Ovary (tissue), 9 donors: Measurements from ENCODE around the gene ARR3. TPM values are rescaled to one million over a fixed set of nuclear protein-coding genes. Genes with fewer than 3 reads are reported as not detected.

Source experiments
- DNase-seq, 5 donors: peaks; one replicate each; pipeline ENCODE4 v3.0.0-alpha.2; 2019 to 2020
- H3K27ac ChIP-seq, 2 donors: fragments of 200-600 bp; one replicate each; pipeline versions ENCODE4 v1.5.1 to v1.8.0; 2019 to 2022
- H3K27me3 ChIP-seq: fragments of 200-600 bp; one replicate; pipeline ENCODE4 v1.8.0; 2022
- H3K36me3 ChIP-seq: fragments of 200-600 bp; sonication (generic); one replicate; pipeline ENCODE4 v1.5.1; 2019
- H3K4me1 ChIP-seq: one replicate; pipeline ENCODE4 v1.8.1; 2013; ENCODE audit warnings: mild to moderate bottlenecking, moderate library complexity; ENCODE audit not compliant: insufficient read depth
- H3K4me3 ChIP-seq: fragments of 200-600 bp; sonication (generic); one replicate; pipeline ENCODE4 v1.5.1; 2017
- H3K9me3 ChIP-seq, 2 donors: fragments of 200-600 bp in 1 of 2; sonication (generic) in 1 of 2; one replicate each; pipeline versions ENCODE4 v1.5.1 to v1.8.1; 2013 to 2019; ENCODE audit warnings: mild to moderate bottlenecking in 1 of 2, moderate library complexity in 1 of 2
- EP300 ChIP-seq: sonication (generic); formaldehyde crosslinking; IDR thresholded peaks from one replicate; pipeline ENCODE4 v1.6.1; 2017; ENCODE audit warnings: antibody characterized with exemption
- POLR2A ChIP-seq: fragments of 450-650 bp; IDR thresholded peaks from one replicate; pipeline ENCODE4 v1.6.1; 2017; ENCODE audit warnings: antibody characterized with exemption, mild to moderate bottlenecking, moderate library complexity
- WGBS, 3 donors: extraction: QIAGEN DNeasy Blood & Tissue Kit in 1 of 3; methylation state at CpG; one replicate each; pipeline versions ENCODE4 v1.1.5 to v1.1.7; 2013 to 2017; 5-methylcytosine and 5-hydroxymethylcytosine counted together
- intact Hi-C, 4 donors: fragments of 100-400 bp; cut with DNase I; formaldehyde crosslinking; loops; one replicate each; pipeline versions ENCODE4 v1.11.0 to v1.15.1; 2022 to 2023
- polyA plus RNA-seq, 2 donors: library from polyadenylated mRNA; stranded (reverse); fragments of 200-250 nt in 1 of 2; fragments of 350-450 nt in 1 of 2; fragmentation: Illumina TruSeq in 1 of 2; extraction: RNeasy Lipid Tissue Mini Kit (QIAGEN cat#74804) in 1 of 2; gene quantifications; one replicate each; pipeline ENCODE4 v1.2.3, GENCODE V29; 2013 to 2014
- total RNA-seq, 7 donors: library from RNA; depleted of rRNA in 2 of 7; stranded (reverse); fragments of >200 nt in 2 of 7; fragmentation: NEBNext Ultra II Directional in 3 of 7; extraction: Animal tissue kit (Norgen Biotek cat#: 25700) in 3 of 7; gene quantifications; one replicate each; pipeline versions ENCODE4 v1.1.0 to v1.2.4, GENCODE V29; 2016 to 2023
- TF ChIP-seq, protein P1 (sequence below), 3 donors: fragments of 450-650 bp in 2 of 3; fragments of 200-600 bp in 1 of 3; IDR thresholded peaks; one replicate each; pipeline versions ENCODE4 v1.5.1 to v1.8.0; 2016 to 2022; ENCODE audit warnings: antibody characterized with exemption in 3 of 3, mild to moderate bottlenecking in 1 of 3
- donor health status: DM: no; HTN: no; CAD: no; lungs with moderate emphysema.
- donor health status: DM: no; HTN: no; CAD: no.
- donor health status: Bipolar disorder and iron deficiency.
- donor health status: DM: yes; HTN: yes; CAD: no.
- donor health status: DM: no; HTN: no; CAD: no.
- donor health status: DM: yes; HTN: yes; CAD: no.

The ARR3 gene
- total and polyA plus RNA-seq, 9 donors: not detected

DNA sequence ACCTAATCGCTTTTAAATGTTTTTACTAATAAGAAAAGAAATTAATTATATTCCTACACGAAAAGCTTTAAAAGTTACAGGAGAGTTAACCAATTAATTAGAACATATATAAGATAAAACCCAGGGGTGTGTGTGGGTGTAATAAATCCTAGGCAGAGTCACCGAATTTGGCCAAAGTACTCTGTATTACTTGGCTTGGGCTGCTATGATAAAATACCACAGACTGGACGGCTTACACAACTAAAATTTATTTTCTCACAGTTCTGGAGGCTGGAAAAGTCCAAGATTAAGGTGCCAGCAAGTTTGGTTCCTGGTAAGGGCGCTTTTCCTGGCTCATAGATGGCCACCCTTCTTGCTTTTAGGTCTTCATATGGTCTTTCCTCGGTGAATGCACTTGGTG is 23.3 kb upstream of the ARR3 start:
- no peak for DNase-seq
- no peak overlapping the region for H3K27ac ChIP-seq
- peaks cover 2% of the 10 kb centered on the region for H3K36me3 ChIP-seq
- intact Hi-C loops: no loop called here
- TF ChIP-seq, protein P1, sequence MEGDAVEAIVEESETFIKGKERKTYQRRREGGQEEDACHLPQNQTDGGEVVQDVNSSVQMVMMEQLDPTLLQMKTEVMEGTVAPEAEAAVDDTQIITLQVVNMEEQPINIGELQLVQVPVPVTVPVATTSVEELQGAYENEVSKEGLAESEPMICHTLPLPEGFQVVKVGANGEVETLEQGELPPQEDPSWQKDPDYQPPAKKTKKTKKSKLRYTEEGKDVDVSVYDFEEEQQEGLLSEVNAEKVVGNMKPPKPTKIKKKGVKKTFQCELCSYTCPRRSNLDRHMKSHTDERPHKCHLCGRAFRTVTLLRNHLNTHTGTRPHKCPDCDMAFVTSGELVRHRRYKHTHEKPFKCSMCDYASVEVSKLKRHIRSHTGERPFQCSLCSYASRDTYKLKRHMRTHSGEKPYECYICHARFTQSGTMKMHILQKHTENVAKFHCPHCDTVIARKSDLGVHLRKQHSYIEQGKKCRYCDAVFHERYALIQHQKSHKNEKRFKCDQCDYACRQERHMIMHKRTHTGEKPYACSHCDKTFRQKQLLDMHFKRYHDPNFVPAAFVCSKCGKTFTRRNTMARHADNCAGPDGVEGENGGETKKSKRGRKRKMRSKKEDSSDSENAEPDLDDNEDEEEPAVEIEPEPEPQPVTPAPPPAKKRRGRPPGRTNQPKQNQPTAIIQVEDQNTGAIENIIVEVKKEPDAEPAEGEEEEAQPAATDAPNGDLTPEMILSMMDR (IDR thresholded peaks at IDR 0.05): no peak
- TF ChIP-seq POLR2A (no peak), EP300 (no peak)
- H3K27me3 ChIP-seq: no peaks in the 10 kb centered on the region
- WGBS, 3 donors: 45 to 49% (median 47%) methylated on average over 6 of the region's 6 CpGs
- no peak overlapping the region for H3K4me3 ChIP-seq
- no peaks in the 10 kb centered on the region for H3K4me1 ChIP-seq
- H3K9me3 ChIP-seq: no peaks in the 10 kb centered on the region

DNA sequence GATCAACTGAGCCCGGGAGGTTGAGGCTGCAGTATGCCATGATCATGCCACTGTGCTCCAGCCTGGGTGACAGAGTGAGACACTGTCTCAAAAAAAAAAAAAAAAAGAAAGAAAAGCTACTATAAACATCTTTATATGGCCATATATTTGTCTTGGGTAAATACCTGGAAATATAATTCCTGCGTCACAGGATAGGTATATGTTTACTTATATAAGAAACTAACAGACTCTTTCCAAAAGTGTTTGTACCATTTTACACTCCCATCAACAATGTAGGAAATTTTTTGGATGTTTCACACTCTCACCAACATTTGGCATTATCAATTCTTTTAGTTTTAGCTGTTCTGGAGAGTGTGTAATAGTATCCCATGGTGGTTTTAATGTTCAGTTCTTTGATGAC is 20.9 kb upstream of the ARR3 start:
- Histone ChIP-seq H3K9me3 (no peaks in the 10 kb centered on the region), H3K4me3 (no peak overlapping the region), H3K4me1 (no peaks in the 10 kb centered on the region), H3K36me3 (peaks cover 2% of the 10 kb centered on the region), H3K27ac (no peak overlapping the region), H3K27me3 (no peaks in the 10 kb centered on the region)
- WGBS, 3 donors: 76 to 90% (median 90%) methylated on average over 2 of the region's 2 CpGs
- intact Hi-C loops: no loop called here
- TF ChIP-seq POLR2A (no peak), EP300 (no peak)
- TF ChIP-seq, protein P1 (IDR thresholded peaks at IDR 0.05): no peak
- no peak for DNase-seq

DNA sequence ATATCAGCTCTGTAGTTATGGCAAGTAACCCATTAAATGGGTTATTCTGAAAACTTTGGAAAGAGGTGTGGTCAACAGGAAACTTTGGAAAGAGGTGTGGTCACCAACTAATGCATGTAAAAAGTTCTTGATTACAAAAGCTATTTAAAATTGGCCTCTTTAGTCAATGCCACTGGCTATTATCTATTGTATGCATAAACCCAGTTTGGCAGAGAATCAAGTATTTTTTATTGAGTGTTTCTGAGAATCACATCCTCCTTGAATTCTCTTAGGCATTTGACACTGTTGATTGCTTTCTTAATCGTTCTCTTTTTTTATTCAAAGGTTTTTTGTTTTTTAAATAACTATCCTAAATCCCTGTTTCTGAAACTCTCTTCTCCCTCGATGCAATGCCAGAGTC is 15.6 kb upstream of the ARR3 start:
- Histone ChIP-seq H3K27ac (no peak overlapping the region), H3K4me1 (no peaks in the 10 kb centered on the region), H3K4me3 (no peak overlapping the region), H3K36me3 (no peaks in the 10 kb centered on the region), H3K9me3 (no peaks in the 10 kb centered on the region), H3K27me3 (no peaks in the 10 kb centered on the region)
- no peak for DNase-seq
- no peak for TF ChIP-seq EP300
- no peak for TF ChIP-seq POLR2A
- TF ChIP-seq, protein P1 (IDR thresholded peaks at IDR 0.05): no peak
- 45 to 59% (median 48%) methylated on average over 2 of the region's 2 CpGs for WGBS, 3 donors
- intact Hi-C loops: no loop called here

DNA sequence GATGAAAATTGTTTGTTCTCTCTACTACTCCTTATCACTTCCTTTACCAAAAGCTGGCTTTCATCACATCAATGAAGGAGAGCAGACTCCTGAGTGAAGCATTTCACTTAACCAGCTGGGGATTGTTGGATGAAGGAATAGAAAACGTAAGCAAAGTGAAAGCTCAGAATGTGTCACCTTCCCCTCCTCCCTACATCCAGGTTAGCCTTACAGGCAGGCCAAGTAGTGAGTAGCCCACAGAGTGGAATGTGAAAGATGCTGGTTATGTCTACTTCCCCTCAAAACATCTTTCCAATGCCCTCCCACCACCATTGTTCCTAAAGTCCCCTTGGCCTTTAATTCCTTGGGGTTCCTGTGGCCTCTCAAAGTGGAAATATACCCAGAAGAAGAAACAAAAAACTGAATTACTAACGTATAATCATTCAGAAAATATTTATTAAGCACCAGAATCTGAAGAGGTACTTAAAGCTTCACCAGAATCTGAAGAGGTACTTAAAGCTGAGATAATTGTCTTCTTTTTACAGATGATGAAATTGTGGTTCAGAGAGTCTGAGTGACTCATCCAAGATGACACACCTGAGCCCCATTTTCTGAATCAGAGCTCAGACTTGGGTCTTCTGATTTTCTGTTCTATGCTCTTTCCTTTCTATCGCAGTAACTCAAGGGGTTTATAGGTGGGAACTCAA is 14.6 kb upstream of the ARR3 start:
- DNase-seq: no peak
- H3K36me3 ChIP-seq: no peaks in the 10 kb centered on the region
- TF ChIP-seq EP300 (no peak), POLR2A (no peak)
- TF ChIP-seq, protein P1 (IDR thresholded peaks at IDR 0.05): no peak
- intact Hi-C loops: no loop called here
- no peaks in the 10 kb centered on the region for H3K9me3 ChIP-seq
- no peak overlapping the region for H3K4me3 ChIP-seq
- H3K27me3 ChIP-seq: no peaks in the 10 kb centered on the region
- no peaks in the 10 kb centered on the region for H3K4me1 ChIP-seq
- H3K27ac ChIP-seq: no peak overlapping the region
- WGBS, 3 donors: 62 to 74% (median 67%) methylated on average over 3 of the region's 3 CpGs
